GM12875 (cell line): Measurements from ENCODE around the gene C11orf52.
"Not testable (repeated sequence)": the region's sequence is repeated elsewhere in the genome, so short reads cannot be mapped to it uniquely, and the experiment has no call there.

Experiments used
- H3K4me3 ChIP-seq: one replicate; pipeline ENCODE4 v1.5.1; 2011; ENCODE audit warnings: low read depth, low read length, control low read depth
- TF ChIP-seq, protein P1 (sequence below): IDR thresholded peaks from 2 replicates; pipeline ENCODE4 v1.5.1; 2011; ENCODE audit warnings: low read depth, mild to moderate bottlenecking, control low read depth, inconsistent platforms, low read length, moderate library complexity, borderline replicate concordance; ENCODE audit not compliant: insufficient read depth

Gene C11orf52

DNA sequence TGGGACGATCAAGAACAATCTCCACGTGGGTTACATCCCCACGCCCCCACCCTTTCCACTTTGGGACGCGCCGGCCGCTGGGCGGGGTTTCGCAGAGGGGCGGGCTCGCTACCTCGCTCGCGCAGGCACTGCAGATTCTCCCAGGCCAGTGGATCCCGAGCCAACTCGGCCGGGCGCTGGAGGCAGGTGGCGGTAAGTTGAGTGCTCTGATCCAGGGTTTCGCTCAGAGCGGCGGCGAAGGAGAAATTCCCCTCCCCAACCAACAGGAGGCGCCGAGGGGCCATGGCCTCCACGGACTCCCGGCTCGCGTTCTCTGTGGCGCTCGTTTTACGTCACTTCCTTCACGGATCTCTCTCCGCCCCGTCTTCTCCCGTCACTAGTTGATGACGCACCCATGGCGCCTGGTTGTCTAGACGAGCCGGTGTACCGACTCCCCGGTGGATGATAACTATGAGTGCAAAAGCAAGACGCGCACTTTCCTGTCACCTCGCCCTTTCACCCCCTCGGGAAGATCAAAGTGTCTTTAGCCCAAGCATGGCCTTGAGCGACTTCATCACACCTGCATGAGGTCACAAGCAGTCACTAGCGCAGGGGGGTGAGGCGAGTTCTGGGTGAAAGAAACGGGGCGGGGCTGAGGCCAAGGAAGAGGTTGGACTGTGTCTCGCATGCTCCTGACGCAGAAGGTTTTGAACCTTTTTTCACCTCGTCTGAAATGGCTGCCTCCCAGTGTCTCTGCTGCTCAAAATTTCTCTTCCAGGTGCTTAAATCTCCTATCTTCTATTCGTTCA is 39.7 kb upstream of the C11orf52 start, which contains the start of the genes CFAP68 and FDXACB1:
CFAP68 (plus strand) TSS at position 693 of the 788 bp plus-strand sequence; CDS start at position 713, 20 bp downstream.
FDXACB1 (minus strand) TSS at position 317 of the 788 bp plus-strand sequence; CDS start at position 284, 33 bp downstream.
- TF ChIP-seq, protein P1, sequence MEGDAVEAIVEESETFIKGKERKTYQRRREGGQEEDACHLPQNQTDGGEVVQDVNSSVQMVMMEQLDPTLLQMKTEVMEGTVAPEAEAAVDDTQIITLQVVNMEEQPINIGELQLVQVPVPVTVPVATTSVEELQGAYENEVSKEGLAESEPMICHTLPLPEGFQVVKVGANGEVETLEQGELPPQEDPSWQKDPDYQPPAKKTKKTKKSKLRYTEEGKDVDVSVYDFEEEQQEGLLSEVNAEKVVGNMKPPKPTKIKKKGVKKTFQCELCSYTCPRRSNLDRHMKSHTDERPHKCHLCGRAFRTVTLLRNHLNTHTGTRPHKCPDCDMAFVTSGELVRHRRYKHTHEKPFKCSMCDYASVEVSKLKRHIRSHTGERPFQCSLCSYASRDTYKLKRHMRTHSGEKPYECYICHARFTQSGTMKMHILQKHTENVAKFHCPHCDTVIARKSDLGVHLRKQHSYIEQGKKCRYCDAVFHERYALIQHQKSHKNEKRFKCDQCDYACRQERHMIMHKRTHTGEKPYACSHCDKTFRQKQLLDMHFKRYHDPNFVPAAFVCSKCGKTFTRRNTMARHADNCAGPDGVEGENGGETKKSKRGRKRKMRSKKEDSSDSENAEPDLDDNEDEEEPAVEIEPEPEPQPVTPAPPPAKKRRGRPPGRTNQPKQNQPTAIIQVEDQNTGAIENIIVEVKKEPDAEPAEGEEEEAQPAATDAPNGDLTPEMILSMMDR = peak; percentile 95
- peak within 1 kb of the TSS; percentile 63 for H3K4me3 ChIP-seq

DNA sequence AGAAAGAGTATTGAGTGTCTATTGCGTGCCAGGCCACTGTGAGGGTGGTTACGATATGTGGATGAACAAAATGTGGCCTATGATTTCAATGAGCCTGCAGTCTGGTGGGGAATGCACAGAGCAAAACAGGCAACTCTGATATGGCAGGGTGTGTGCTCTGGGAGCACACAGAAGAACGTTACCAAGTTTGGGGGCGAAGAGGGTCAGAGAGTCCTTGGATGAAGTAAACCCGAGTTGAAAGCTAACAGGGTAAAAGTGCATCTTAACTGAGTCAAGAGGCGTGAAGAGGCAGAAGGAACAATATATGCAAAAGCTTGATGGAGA is 39.1 kb upstream of the C11orf52 start:
- peak overlapping the region; percentile 63 for H3K4me3 ChIP-seq
- TF ChIP-seq, protein P1 = no peak

DNA sequence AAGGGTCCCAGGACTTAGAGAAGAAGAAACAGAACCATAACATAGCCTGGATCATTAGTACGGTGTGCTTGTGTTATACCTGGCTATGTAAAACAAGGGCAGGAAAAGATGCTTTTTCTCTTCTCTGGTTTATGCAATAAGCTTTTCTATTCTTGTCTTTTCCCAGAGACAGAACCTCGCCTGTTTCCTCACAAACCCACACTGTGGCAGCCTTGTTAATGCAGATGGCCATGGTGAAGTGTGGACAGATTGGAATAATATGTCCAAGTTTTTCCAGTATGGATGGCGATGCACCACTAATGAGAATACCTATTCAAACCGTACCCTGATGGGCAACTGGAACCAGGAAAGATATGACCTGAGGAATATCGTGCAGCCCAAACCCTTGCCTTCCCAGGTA is 36.5 kb upstream of the C11orf52 start:
- TF ChIP-seq, protein P1 = no peak
- H3K4me3 ChIP-seq = no peak overlapping the region

DNA sequence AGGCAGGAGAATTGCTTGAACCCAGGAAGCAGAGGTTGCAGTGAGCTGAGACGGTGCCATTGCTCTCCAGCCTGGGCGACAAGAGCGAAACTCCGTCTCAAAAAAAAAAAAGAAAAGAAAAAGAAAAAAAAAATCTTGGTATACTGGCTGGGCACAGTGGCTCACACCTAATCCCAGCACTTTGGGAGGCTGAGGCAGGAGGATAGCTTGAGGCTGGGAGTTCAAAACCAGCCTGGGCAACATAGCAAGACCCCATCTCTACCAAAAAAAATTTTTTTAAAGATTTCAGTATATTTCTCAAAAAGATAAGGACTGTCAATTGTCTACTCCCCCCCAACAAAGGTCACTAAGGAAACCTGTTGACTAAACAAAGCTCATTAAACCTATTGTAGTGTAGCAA is 33.7 kb upstream of the C11orf52 start:
- H3K4me3 ChIP-seq = not testable (repeated sequence)

DNA sequence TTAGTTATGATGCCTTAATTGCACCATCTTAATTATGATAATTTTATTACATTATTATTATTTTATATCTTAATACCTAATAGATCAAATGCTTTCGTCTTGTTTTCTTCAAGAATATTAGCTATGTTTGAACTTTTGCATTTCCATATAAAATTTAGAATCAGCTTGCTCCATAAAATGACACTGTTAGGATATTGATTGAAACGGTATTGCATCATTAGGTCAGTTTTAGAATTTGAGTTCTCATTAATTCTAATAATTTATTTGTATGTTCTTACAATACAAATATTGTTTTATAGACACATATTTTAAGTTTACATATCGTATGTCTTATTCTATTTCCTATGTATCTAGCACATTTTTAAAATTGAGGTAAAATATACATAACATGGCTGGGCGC is 32.7 kb upstream of the C11orf52 start:
- TF ChIP-seq, protein P1 = no peak

DNA sequence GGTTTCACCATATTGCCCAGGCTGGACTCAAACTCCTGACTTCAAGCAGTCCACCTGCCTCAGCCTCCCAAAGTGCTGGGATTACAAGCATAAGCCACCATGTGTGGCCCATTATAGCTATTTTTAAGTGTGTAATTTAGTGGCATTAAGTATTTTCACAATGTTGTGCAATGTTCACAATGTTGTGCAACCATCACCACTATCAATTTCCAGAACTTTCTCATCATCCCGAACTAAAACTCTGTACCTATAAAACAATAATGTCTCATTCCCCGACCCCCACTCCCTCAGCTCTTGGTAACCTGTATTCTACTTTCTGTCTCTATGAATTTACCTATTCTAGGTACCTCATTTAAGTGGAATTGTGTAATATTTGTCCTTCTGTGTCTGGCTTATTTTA is 31.9 kb upstream of the C11orf52 start:
- no peak overlapping the region for H3K4me3 ChIP-seq
- TF ChIP-seq, protein P1 = no peak

More for the DNA sequence above, 32.7 kb upstream of the C11orf52 start:
- no peak overlapping the region for H3K4me3 ChIP-seq

DNA sequence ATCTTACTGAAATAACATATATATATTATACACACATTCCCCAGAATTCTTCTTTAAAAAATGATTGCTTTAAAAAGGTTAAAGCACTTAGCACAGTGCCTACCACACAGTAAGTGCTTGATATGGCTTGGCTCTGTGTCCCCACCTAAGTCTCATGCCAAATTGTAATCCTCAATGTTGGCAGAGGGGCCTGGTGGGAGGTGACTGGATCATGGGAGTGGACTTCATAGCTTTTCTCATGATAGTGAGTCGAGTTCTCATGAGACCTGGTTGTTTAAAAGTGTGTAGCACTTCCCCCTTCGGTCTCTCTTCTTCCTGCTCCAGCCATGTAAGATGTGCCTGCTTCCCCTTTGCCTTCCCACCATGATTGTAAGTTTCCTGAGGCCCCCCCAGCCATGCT is 13.3 kb upstream of the C11orf52 start:
- TF ChIP-seq, protein P1 = no peak
- no peak overlapping the region for H3K4me3 ChIP-seq
